ENCODE results near the gene MARCHF2.

DNA sequence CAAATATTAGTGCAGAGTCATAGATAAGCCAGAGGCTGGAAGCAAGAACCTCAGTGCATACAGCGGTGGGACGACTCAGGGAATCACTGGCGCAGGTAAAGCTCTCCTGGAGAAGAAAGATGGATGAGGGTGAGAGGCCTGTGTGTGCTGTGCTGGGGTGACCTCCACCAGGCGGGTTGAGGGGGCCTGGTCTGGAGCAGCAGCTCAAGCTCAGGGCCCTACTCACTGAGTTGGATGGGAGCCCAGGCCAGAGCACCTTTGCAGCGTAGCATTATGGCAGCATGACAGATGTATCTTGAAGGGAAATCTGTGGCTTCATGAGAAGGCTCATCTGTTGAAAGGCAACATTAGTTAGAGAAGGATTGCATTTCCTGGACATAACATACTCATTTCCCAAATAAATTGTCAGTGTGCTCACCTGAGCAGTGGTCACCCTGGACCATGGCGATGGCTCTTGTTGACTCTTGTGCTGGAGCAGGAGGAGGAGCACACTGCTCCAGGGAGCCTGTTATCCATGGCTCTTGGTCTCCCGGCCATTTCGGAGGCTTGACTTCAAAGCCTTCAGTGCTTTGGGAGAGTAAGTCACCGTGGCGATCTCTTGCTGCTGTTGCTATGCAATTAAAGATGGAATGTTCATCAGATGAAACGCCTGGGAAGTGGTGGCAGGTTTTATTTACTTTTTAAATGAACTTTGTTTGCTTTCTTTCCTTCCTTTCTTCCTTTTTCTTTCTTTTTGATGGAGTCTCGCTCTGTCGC, 56.7 kb downstream of the MARCHF2 start:
- TF ChIP-seq, protein P1, sequence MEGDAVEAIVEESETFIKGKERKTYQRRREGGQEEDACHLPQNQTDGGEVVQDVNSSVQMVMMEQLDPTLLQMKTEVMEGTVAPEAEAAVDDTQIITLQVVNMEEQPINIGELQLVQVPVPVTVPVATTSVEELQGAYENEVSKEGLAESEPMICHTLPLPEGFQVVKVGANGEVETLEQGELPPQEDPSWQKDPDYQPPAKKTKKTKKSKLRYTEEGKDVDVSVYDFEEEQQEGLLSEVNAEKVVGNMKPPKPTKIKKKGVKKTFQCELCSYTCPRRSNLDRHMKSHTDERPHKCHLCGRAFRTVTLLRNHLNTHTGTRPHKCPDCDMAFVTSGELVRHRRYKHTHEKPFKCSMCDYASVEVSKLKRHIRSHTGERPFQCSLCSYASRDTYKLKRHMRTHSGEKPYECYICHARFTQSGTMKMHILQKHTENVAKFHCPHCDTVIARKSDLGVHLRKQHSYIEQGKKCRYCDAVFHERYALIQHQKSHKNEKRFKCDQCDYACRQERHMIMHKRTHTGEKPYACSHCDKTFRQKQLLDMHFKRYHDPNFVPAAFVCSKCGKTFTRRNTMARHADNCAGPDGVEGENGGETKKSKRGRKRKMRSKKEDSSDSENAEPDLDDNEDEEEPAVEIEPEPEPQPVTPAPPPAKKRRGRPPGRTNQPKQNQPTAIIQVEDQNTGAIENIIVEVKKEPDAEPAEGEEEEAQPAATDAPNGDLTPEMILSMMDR (IDR thresholded peaks at IDR 0.05) = no peak
- TF ChIP-seq EZH2 (IDR thresholded peaks at IDR 0.05; ENCODE audit: borderline replicate concordance, insufficient read depth, low read depth, low read length, poor library complexity, severe bottlenecking) = no peak
